ENCODE measurements around the gene TRIM25. TPM values are rescaled to one million over a fixed set of nuclear protein-coding genes. Genes with fewer than 3 reads are reported as not detected.

The TRIM25 gene
- total RNA-seq, 4 donors from 2014 or later = 36.2 to 73.6 (median 41.2) TPM

- TF ChIP-seq CTCF (IDR thresholded peaks at IDR 0.05; ENCODE audit: low read depth) = no peak
These were observed 1.5 kb downstream of the TRIM25 start for GRCh38 chr17:56912105-56912999.

GRCh38 chr17:56910509-56911235 lies 3.2 kb downstream of the TRIM25 start:
- TF ChIP-seq CTCF (IDR thresholded peaks at IDR 0.05; ENCODE audit: low read depth) = no peak

- no peak for TF ChIP-seq CTCF (IDR thresholded peaks at IDR 0.05; ENCODE audit: low read depth)
These were observed 3.9 kb downstream of the TRIM25 start for GRCh38 chr17:56909742-56910508.

- no peak for TF ChIP-seq CTCF (IDR thresholded peaks at IDR 0.05; ENCODE audit: low read depth)
These were observed 5.8 kb downstream of the TRIM25 start for GRCh38 chr17:56908001-56908542.

- no peak for TF ChIP-seq CTCF (IDR thresholded peaks at IDR 0.05; ENCODE audit: low read depth)
These were observed 10.3 kb downstream of the TRIM25 start for GRCh38 chr17:56903560-56903959.

GRCh38 chr17:56902348-56902747 lies 11.5 kb downstream of the TRIM25 start:
- TF ChIP-seq CTCF (IDR thresholded peaks at IDR 0.05; ENCODE audit: low read depth) = no peak
